ENCODE results near the gene LOXL1.

DNA sequence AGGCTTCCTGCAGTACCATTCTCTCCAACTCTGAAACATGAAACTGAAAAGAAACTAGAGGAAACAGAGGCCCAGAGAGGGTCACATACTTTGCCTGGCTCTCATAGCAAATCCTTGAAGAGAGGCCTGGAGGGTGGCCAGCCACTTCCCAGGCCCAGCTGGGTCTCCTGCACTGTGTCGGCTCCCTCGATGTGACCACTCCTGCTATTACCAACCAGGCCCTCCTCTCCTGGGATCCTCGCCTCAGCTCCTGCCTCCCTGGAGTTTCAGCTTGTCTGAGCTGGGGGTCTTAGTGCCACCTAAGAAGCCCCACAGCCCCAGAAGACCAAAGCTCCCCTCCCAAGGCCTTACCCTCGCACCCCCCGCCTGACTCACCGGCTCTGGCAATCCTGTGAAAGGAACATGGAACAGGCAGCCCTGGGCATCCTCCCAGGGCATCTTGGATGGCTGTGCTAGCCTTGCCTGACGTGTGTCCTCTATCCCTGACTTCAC, 4.6 kb downstream of the LOXL1 start:
- no peak for TF ChIP-seq POLR2A (IDR thresholded peaks at IDR 0.05)
- TF ChIP-seq, protein P1, sequence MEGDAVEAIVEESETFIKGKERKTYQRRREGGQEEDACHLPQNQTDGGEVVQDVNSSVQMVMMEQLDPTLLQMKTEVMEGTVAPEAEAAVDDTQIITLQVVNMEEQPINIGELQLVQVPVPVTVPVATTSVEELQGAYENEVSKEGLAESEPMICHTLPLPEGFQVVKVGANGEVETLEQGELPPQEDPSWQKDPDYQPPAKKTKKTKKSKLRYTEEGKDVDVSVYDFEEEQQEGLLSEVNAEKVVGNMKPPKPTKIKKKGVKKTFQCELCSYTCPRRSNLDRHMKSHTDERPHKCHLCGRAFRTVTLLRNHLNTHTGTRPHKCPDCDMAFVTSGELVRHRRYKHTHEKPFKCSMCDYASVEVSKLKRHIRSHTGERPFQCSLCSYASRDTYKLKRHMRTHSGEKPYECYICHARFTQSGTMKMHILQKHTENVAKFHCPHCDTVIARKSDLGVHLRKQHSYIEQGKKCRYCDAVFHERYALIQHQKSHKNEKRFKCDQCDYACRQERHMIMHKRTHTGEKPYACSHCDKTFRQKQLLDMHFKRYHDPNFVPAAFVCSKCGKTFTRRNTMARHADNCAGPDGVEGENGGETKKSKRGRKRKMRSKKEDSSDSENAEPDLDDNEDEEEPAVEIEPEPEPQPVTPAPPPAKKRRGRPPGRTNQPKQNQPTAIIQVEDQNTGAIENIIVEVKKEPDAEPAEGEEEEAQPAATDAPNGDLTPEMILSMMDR (IDR thresholded peaks at IDR 0.05), result no peak
- peak; percentile 64 for TF ChIP-seq POLR2AphosphoS5 (IDR thresholded peaks at IDR 0.05)
